H9 (cell line): ENCODE results near the gene STKLD1. TPM values are rescaled to one million over a fixed set of nuclear protein-coding genes. Genes with fewer than 3 reads are reported as not detected.

ENCODE experiments used
- DNase-seq: peaks from one replicate; pipeline ENCODE4 v3.0.0-alpha.2; 2017
- H2AFZ ChIP-seq: one replicate; pipeline ENCODE4 v1.6.1; 2013; ENCODE audit warnings: mild to moderate bottlenecking, low read length, control low read depth, moderate library complexity
- H2AK5ac ChIP-seq: 2 replicates; pipeline ENCODE4 v1.6.1; 2013; ENCODE audit warnings: low read length, control low read depth, mixed read lengths; ENCODE audit not compliant: insufficient read length
- H2BK120ac ChIP-seq: one replicate; pipeline ENCODE4 v1.6.1; 2013; ENCODE audit warnings: low read depth, mild to moderate bottlenecking, low read length, control low read depth, inconsistent platforms; ENCODE audit not compliant: poor library complexity, severe bottlenecking
- H2BK12ac ChIP-seq: 2 replicates; pipeline ENCODE4 v1.6.1; 2013; ENCODE audit warnings: low read length, control low read depth, mixed read lengths, low read depth; ENCODE audit not compliant: insufficient read length
- H2BK15ac ChIP-seq: 2 replicates; pipeline ENCODE4 v1.6.1; 2013; ENCODE audit warnings: low read depth, low read length, control low read depth
- H2BK20ac ChIP-seq: one replicate; pipeline ENCODE4 v1.6.1; 2013; ENCODE audit warnings: low read depth, mild to moderate bottlenecking, low read length, control low read depth, inconsistent platforms; ENCODE audit not compliant: poor library complexity, severe bottlenecking
- H2BK5ac ChIP-seq: 2 replicates; pipeline ENCODE4 v1.6.1; 2013; ENCODE audit warnings: low read length, control low read depth, mixed read lengths; ENCODE audit not compliant: insufficient read length
- H3K14ac ChIP-seq: 2 replicates; pipeline ENCODE4 v1.6.1; 2013; ENCODE audit warnings: low read length, control low read depth; ENCODE audit not compliant: insufficient read depth
- H3K18ac ChIP-seq: 2 replicates; pipeline ENCODE4 v1.6.1; 2013; ENCODE audit warnings: low read depth, mild to moderate bottlenecking, mixed read lengths, low read length, control low read depth; ENCODE audit not compliant: insufficient read length
- H3K23ac ChIP-seq: 2 replicates; pipeline ENCODE4 v1.6.1; 2013; ENCODE audit warnings: low read length, control low read depth, mixed read lengths, low read depth; ENCODE audit not compliant: insufficient read length
- H3K23me2 ChIP-seq: 2 replicates; pipeline ENCODE4 v1.6.1; 2013; ENCODE audit warnings: low read depth, mild to moderate bottlenecking, mixed read lengths, low read length, control low read depth; ENCODE audit not compliant: insufficient read length, poor library complexity, severe bottlenecking
- H3K27ac ChIP-seq: 2 replicates; pipeline ENCODE4 v1.5.1; 2013; ENCODE audit warnings: low read length, control low read depth, mixed read lengths, low read depth; ENCODE audit not compliant: insufficient read length
- H3K27me3 ChIP-seq: 2 replicates; pipeline ENCODE4 v1.6.1; 2013; ENCODE audit warnings: low read length, control low read depth, inconsistent platforms; ENCODE audit not compliant: insufficient read depth
- H3K4ac ChIP-seq: 2 replicates; pipeline ENCODE4 v1.6.1; 2013; ENCODE audit warnings: low read depth, mild to moderate bottlenecking, control low read depth, inconsistent platforms, low read length, moderate library complexity
- H3K4me1 ChIP-seq: 2 replicates; pipeline ENCODE4 v1.6.1; 2013; ENCODE audit warnings: low read length, control low read depth, inconsistent platforms; ENCODE audit not compliant: insufficient read depth
- H3K4me2 ChIP-seq: 2 replicates; pipeline ENCODE4 v1.6.1; 2013; ENCODE audit warnings: low read length, control low read depth, mixed read lengths; ENCODE audit not compliant: insufficient read length, insufficient read depth
- H3K56ac ChIP-seq: 2 replicates; pipeline ENCODE4 v1.6.1; 2013; ENCODE audit warnings: low read depth, mild to moderate bottlenecking, mixed read lengths, low read length, control low read depth; ENCODE audit not compliant: insufficient read length
- H3K79me1 ChIP-seq: 2 replicates; pipeline ENCODE4 v1.6.1; 2013; ENCODE audit warnings: low read depth, mild to moderate bottlenecking, moderate library complexity, low read length, control low read depth, inconsistent platforms; ENCODE audit not compliant: insufficient read depth, poor library complexity, severe bottlenecking
- H3K79me2 ChIP-seq: 2 replicates; pipeline ENCODE4 v1.6.1; 2013; ENCODE audit warnings: low read length, control low read depth, inconsistent platforms; ENCODE audit not compliant: insufficient read depth
- H3K9ac ChIP-seq: 2 replicates; pipeline ENCODE4 v1.6.1; 2013; ENCODE audit warnings: low read length, control low read depth, mixed read lengths; ENCODE audit not compliant: insufficient read length; ENCODE audit errors: extremely low read depth
- H3K9me3 ChIP-seq: one replicate; pipeline ENCODE4 v1.6.1; 2013; ENCODE audit warnings: low read depth, low read length, inconsistent platforms; ENCODE audit not compliant: control insufficient read depth
- H3T11ph ChIP-seq: one replicate; pipeline ENCODE4 v1.6.1; 2013; ENCODE audit warnings: mild to moderate bottlenecking, low read length, control low read depth, inconsistent platforms
- H4K20me1 ChIP-seq: one replicate; pipeline ENCODE4 v1.6.1; 2013; ENCODE audit not compliant: control insufficient read depth, insufficient read length, insufficient read depth
- H4K5ac ChIP-seq: 2 replicates; pipeline ENCODE4 v1.6.1; 2013; ENCODE audit warnings: low read depth, mild to moderate bottlenecking, mixed read lengths, low read length, control low read depth; ENCODE audit not compliant: insufficient read length
- H4K8ac ChIP-seq: replicated peaks from 2 replicates; pipeline ENCODE4 v1.6.1; 2013; ENCODE audit warnings: low read length, control low read depth, mixed read lengths, low read depth; ENCODE audit not compliant: insufficient read length
- H4K91ac ChIP-seq: 2 replicates; pipeline ENCODE4 v1.6.1; 2013; ENCODE audit warnings: low read depth, mild to moderate bottlenecking, moderate library complexity, mixed read lengths, low read length, control low read depth; ENCODE audit not compliant: insufficient read length
- H3K27ac Mint-ChIP-seq, 3 experiments: 2 replicates in 2 of 3; 3 replicates in 1 of 3; pipeline ENCODE4 v1.8.0; 2020 to 2021; ENCODE audit warnings: mixed read lengths in 3 of 3, mild to moderate bottlenecking in 1 of 3, moderate library complexity in 1 of 3
- H3K27me3 Mint-ChIP-seq: 2 replicates; pipeline ENCODE4 v1.8.0; 2021; ENCODE audit warnings: low read depth, mild to moderate bottlenecking, moderate library complexity, mixed read lengths
- H3K36me3 Mint-ChIP-seq, 3 experiments: 2 replicates in 2 of 3; 3 replicates in 1 of 3; pipeline ENCODE4 v1.8.0; 2020 to 2021; ENCODE audit warnings: low read depth in 3 of 3, mixed read lengths in 3 of 3; ENCODE audit not compliant: insufficient read depth in 1 of 3
- H3K4me1 Mint-ChIP-seq, 2 experiments: 2 replicates each; pipeline ENCODE4 v1.8.0; 2020; ENCODE audit warnings: mixed read lengths in 2 of 2
- H3K4me3 Mint-ChIP-seq, 2 experiments: 2 replicates in 1 of 2; 3 replicates in 1 of 2; pipeline ENCODE4 v1.8.0; 2020 to 2021; ENCODE audit warnings: mild to moderate bottlenecking in 2 of 2, mixed read lengths in 2 of 2, moderate library complexity in 1 of 2
- H3K9me3 Mint-ChIP-seq, 2 experiments: 2 replicates in 1 of 2; 3 replicates in 1 of 2; pipeline ENCODE4 v1.8.0; 2020; ENCODE audit warnings: mild to moderate bottlenecking in 2 of 2, mixed read lengths in 2 of 2, moderate library complexity in 1 of 2
- CTCF ChIP-seq: fragments of 200-600 bp; sonication (generic); conservative IDR thresholded peaks from 3 replicates; pipeline ENCODE4 v1.8.0; 2021; ENCODE audit warnings: antibody characterized with exemption, mild to moderate bottlenecking
- WGBS: extraction: QIAGEN DNeasy Blood & Tissue Kit; methylation state at CpG from one replicate; pipeline ENCODE4 v1.1.7; 2013; ENCODE audit warnings: missing lambda C conversion rate, low lambda C conversion rate, mixed read lengths; ENCODE audit not compliant: insufficient read length; ENCODE audit errors: extremely low coverage; 5-methylcytosine and 5-hydroxymethylcytosine counted together
- total RNA-seq: library from RNA; stranded (reverse); gene quantifications from 2 replicates; pipeline ENCODE4 v1.2.1, GENCODE V29; 2021

The STKLD1 gene
- total RNA-seq, 1 experiment from 2014 or later, result 0.57 TPM

- Mint-ChIP-seq H3K27ac (no peak overlapping the region; a peak in 1 of 7 replicates), H3K4me3 (no peak overlapping the region; a peak in 1 of 5 replicates), H3K36me3 (peaks cover 0 to 12% (median 5%) of the 10 kb centered on the region in 3 experiments; a peak in 6 of 7 replicates), H3K9me3 (peaks cover 4 to 5% of the 10 kb centered on the region in 2 experiments; a peak in 4 of 5 replicates), H3K27me3 (peaks cover 20% of the 10 kb centered on the region), H3K4me1 (peaks cover 21 to 26% of the 10 kb centered on the region in 2 experiments)
- Histone ChIP-seq H4K5ac (no peak overlapping the region), H3K23me2 (peaks cover 7% of the 10 kb centered on the region), H3K4me1 (no peaks in the 10 kb centered on the region), H3K9me3 (no peaks in the 10 kb centered on the region), H2AFZ (no peak overlapping the region), H2BK12ac (no peak overlapping the region), H4K91ac (no peak overlapping the region), H2BK15ac (no peak overlapping the region), H3T11ph (no peak overlapping the region), H3K23ac (no peak overlapping the region), H3K79me1 (no peaks in the 10 kb centered on the region), H2BK20ac (no peak overlapping the region), H3K4ac (no peak overlapping the region), H2BK5ac (no peak overlapping the region), H4K20me1 (no peaks in the 10 kb centered on the region), H3K79me2 (no peaks in the 10 kb centered on the region), H3K27ac (no peak overlapping the region), H2BK120ac (no peak overlapping the region), H3K9ac (no peak overlapping the region), H3K14ac (no peak overlapping the region), H3K18ac (no peak overlapping the region), H3K56ac (no peak overlapping the region), H2AK5ac (no peak overlapping the region), H4K8ac (no peak overlapping the region), H3K4me2 (no peak overlapping the region), H3K27me3 (no peaks in the 10 kb centered on the region; the same call in 1 of the 2 replicates)
- no CpG with 5 or more reads among the region's 22 CpGs for WGBS
- no peak for DNase-seq
- TF ChIP-seq CTCF, result no peak
Measured at GRCh38 chr9:133425049-133425632, 49.0 kb downstream of the STKLD1 start.
